ENCODE results near the gene NFATC2IP. TPM values are rescaled to one million over a fixed set of nuclear protein-coding genes. Genes with fewer than 3 reads are reported as not detected.

The NFATC2IP gene
- total RNA-seq, 1 donor from 2014 or later, result 58.2 TPM

DNA sequence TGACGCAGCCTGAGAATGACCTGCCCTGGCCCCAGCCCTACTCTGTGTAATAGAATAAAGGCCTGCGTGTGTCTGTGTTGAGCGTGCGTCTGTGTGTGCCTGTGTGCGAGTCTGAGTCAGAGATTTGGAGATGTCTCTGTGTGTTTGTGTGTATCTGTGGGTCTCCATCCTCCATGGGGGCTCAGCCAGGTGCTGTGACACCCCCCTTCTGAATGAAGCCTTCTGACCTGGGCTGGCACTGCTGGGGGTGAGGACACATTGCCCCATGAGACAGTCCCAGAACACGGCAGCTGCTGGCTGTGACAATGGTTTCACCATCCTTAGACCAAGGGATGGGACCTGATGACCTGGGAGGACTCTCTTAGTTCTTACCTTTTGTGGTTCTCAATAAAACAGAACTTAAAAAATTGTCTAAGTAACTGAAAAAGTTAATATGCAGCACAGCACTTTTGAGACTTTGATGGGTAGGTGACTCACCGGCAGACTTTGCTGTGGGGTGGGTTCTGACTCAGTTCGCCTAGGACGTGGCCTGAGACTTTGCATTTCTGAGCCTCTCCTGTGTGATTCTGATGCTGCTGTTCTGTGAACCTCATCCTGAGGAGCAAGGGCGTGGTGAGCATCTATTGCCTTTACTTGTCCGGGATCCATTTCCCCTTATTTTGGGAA lies 39.8 kb downstream of the NFATC2IP start:
- H3K27ac Mint-ChIP-seq, result no peak overlapping the region
- H3K4me1 Mint-ChIP-seq, result no peaks in the 10 kb centered on the region
- no peak overlapping the region for H3K4me3 Mint-ChIP-seq
- TF ChIP-seq, protein P1, sequence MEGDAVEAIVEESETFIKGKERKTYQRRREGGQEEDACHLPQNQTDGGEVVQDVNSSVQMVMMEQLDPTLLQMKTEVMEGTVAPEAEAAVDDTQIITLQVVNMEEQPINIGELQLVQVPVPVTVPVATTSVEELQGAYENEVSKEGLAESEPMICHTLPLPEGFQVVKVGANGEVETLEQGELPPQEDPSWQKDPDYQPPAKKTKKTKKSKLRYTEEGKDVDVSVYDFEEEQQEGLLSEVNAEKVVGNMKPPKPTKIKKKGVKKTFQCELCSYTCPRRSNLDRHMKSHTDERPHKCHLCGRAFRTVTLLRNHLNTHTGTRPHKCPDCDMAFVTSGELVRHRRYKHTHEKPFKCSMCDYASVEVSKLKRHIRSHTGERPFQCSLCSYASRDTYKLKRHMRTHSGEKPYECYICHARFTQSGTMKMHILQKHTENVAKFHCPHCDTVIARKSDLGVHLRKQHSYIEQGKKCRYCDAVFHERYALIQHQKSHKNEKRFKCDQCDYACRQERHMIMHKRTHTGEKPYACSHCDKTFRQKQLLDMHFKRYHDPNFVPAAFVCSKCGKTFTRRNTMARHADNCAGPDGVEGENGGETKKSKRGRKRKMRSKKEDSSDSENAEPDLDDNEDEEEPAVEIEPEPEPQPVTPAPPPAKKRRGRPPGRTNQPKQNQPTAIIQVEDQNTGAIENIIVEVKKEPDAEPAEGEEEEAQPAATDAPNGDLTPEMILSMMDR (IDR thresholded peaks at IDR 0.05; ENCODE audit: unreplicated experiment), result no peak
- H3K27me3 Mint-ChIP-seq (ENCODE audit: low read depth), result no peaks in the 10 kb centered on the region
- H3K36me3 Mint-ChIP-seq, result peaks cover 18% of the 10 kb centered on the region
- no peak for DNase-seq (ENCODE audit: low spot score in 2 of 2, unreplicated experiment in 2 of 2)
- H3K9me3 Mint-ChIP-seq, result peaks cover 6% of the 10 kb centered on the region

DNA sequence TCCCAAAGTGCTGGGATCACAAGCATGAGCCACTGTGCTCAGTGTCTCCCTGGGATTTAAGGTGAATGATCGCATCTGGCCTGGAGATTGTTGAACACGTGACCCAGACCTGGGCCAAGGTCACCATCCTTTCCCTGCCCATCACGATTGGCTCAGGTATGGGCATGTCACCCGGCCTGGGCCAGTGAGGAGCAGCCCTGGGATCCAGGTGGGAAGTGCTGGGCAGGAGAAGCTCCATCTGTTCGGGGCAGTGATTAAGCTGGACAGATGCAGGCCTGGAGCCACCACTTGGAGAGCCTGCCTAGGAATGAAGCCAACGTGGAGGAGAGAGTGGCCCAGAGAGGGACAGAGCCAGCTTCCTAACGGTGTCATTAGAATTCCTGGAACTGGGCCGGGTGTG lies 41.0 kb downstream of the NFATC2IP start:
- TF ChIP-seq, protein P1 (IDR thresholded peaks at IDR 0.05; ENCODE audit: unreplicated experiment), result no peak

DNA sequence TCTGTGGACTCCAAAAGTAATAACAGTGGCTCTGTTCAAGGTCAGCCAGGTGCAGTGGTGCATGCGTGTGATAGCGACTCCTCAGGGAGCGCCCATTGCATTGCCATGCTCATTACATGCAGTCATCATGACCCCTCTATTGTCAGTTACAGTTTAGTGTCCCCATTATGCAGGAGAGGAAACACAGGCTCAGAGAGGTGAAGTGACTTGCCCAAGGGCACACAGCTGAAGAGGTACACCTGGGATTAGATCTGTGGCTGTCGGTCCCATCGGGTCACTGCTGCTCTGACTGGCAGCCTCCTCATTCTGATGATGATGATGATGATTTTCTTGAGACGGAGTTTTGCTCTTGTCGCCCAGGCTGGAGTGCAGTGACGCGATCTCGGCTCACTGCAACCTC lies 41.8 kb downstream of the NFATC2IP start:
- TF ChIP-seq, protein P1 (IDR thresholded peaks at IDR 0.05; ENCODE audit: unreplicated experiment), result no peak
- no peaks in the 10 kb centered on the region for H3K4me1 Mint-ChIP-seq
- peaks cover under 1% of the 10 kb centered on the region for H3K9me3 Mint-ChIP-seq
- H3K4me3 Mint-ChIP-seq, result no peak overlapping the region
- H3K36me3 Mint-ChIP-seq, result peaks cover 6% of the 10 kb centered on the region
- no peak overlapping the region for H3K27ac Mint-ChIP-seq
- peaks cover 2% of the 10 kb centered on the region for H3K27me3 Mint-ChIP-seq (ENCODE audit: low read depth)
- no peak for DNase-seq (ENCODE audit: low spot score in 2 of 2, unreplicated experiment in 2 of 2)

More for the DNA sequence above, 41.0 kb downstream of the NFATC2IP start:
- Mint-ChIP-seq H3K9me3 (peaks cover 6% of the 10 kb centered on the region), H3K4me3 (no peak overlapping the region), H3K27me3 (ENCODE audit: low read depth) (no peaks in the 10 kb centered on the region), H3K4me1 (no peaks in the 10 kb centered on the region), H3K27ac (no peak overlapping the region), H3K36me3 (peaks cover 12% of the 10 kb centered on the region)
- no peak for DNase-seq (ENCODE audit: low spot score in 2 of 2, unreplicated experiment in 2 of 2)

DNA sequence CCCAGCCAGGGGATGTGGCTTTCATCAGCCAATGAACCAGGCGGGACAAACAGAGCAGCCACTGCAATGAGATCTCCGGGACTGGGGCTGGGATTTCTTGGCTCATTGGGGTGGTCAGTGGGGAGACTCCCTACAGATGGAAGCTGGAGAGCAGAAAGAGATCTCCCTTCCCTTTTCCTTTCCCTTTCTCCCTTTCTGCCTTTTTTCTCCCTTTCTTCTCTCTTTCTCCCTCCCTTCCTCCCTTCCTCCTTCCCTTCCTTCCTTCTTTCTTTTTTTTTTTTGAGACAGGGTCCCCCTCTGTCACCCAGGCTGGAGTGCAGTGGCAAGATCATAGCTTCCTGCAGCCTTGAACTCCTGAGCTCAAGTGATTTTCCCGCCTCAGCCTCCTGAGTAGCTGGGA lies 48.1 kb downstream of the NFATC2IP start:
- no peak for DNase-seq (ENCODE audit: low spot score in 2 of 2, unreplicated experiment in 2 of 2)
- Mint-ChIP-seq H3K4me3 (no peak overlapping the region), H3K27me3 (ENCODE audit: low read depth) (peaks cover 23% of the 10 kb centered on the region), H3K9me3 (no peaks in the 10 kb centered on the region), H3K4me1 (no peaks in the 10 kb centered on the region), H3K27ac (no peak overlapping the region), H3K36me3 (no peaks in the 10 kb centered on the region)
- TF ChIP-seq, protein P1 (IDR thresholded peaks at IDR 0.05; ENCODE audit: unreplicated experiment), result no peak

DNA sequence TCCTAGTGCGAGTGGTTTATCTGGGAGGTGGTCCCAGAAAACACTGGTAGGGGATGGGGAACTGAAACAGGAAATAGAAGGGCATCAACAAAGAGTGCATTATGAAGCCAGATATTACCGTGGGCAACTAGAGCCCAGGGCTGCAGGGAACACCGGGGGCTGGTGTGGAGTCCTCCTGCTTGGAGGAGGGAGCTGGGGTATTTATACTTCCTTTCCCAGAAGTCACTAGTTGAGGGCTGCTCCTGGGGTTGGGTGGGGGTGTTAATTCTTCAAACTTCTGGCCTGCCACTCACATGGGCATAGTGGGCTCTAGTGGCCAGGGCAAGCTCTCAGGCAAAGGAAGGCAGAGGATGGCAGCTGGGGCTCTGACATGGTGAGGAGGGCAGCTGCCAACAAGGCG lies 48.8 kb downstream of the NFATC2IP start:
- Mint-ChIP-seq H3K27me3 (ENCODE audit: low read depth) (peaks cover 27% of the 10 kb centered on the region), H3K36me3 (no peaks in the 10 kb centered on the region), H3K4me1 (no peaks in the 10 kb centered on the region), H3K9me3 (no peaks in the 10 kb centered on the region), H3K4me3 (no peak overlapping the region), H3K27ac (no peak overlapping the region)
- no peak for DNase-seq (ENCODE audit: low spot score in 2 of 2, unreplicated experiment in 2 of 2)
- TF ChIP-seq, protein P1 (IDR thresholded peaks at IDR 0.05; ENCODE audit: unreplicated experiment), result no peak
